ENCODE data around the gene DMBX1. TPM values are rescaled to one million over a fixed set of nuclear protein-coding genes. Genes with fewer than 3 reads are reported as not detected.

DMBX1 gene
- total RNA-seq, 1 experiment from 2014 or later: 0.79 TPM

DNA sequence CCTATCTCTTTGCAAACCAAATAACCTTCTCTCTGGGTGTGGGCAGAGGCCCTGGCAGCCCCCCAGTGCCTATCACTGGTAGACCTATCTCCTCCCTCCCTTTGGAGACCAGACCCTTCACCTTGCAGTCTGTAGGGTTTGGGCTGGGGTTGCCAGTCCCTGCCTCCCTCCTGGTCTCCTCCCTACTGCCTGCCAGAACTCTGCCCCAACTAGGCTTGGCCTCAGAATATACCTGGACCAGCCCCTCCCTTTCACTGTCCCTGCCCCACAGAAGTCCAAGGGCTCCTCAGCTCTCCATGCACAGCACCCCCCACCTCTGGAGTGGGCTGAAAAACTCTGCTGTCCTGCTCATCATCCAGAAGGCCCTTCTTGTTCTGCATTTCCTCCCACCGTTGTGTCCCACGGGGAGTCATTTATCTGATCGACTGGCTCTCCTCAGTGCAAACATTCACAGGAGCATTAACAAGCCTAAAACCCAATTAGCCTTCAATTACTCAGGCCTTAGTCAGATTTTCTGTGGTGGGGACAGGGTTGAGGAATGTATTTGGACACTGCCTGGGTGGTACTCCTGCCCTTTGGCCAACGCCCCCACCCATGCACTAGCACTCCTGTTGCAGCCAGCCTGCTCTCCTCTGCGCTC lies 27.7 kb upstream of the DMBX1 start:
- H3K79me2 ChIP-seq (ENCODE audit: low read depth): no peaks in the 10 kb centered on the region
- no peak overlapping the region for H3K4me2 ChIP-seq
- H2AFZ ChIP-seq: no peak overlapping the region
- intact Hi-C loops (cut with micrococcal nuclease; ENCODE audit: unreplicated experiment): no loop called here
- no peak for TF ChIP-seq EZH2 (IDR thresholded peaks at IDR 0.05; ENCODE audit: low read depth)
- TF ChIP-seq, protein P1, sequence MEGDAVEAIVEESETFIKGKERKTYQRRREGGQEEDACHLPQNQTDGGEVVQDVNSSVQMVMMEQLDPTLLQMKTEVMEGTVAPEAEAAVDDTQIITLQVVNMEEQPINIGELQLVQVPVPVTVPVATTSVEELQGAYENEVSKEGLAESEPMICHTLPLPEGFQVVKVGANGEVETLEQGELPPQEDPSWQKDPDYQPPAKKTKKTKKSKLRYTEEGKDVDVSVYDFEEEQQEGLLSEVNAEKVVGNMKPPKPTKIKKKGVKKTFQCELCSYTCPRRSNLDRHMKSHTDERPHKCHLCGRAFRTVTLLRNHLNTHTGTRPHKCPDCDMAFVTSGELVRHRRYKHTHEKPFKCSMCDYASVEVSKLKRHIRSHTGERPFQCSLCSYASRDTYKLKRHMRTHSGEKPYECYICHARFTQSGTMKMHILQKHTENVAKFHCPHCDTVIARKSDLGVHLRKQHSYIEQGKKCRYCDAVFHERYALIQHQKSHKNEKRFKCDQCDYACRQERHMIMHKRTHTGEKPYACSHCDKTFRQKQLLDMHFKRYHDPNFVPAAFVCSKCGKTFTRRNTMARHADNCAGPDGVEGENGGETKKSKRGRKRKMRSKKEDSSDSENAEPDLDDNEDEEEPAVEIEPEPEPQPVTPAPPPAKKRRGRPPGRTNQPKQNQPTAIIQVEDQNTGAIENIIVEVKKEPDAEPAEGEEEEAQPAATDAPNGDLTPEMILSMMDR (conservative IDR thresholded peaks at IDR 0.05): no peak
- DNase-seq: no peak
- no peak overlapping the region for H3K4me3 ChIP-seq
- CTCF ChIA-PET: no interaction called here
- peaks cover 67% of the 10 kb centered on the region for H3K27me3 ChIP-seq (ENCODE audit: insufficient read depth, low read depth)
- POLR2A ChIA-PET (ENCODE audit: unreplicated experiment): interaction anchor here (0.7 kb wide), 1 partner anchor 11 kb away, joined by 4 read pairs; no protein-coding TSS in a partner anchor
- no peaks in the 10 kb centered on the region for H4K20me1 ChIP-seq (ENCODE audit: insufficient read depth)
- no peaks in the 10 kb centered on the region for H3K9me3 ChIP-seq (ENCODE audit: insufficient read depth, low read depth)
- BruUV-seq (replicated peaks): no TSS peak
- no peaks in the 10 kb centered on the region for H3K36me3 ChIP-seq (ENCODE audit: low read depth)
- H3F3A ChIP-seq (ENCODE audit: insufficient read depth, low read depth): no peaks in the 10 kb centered on the region; the same call in 1 of the 2 replicates
- no peak overlapping the region for H3K27ac ChIP-seq
- H3K9me2 ChIP-seq (ENCODE audit: insufficient read depth): no peaks in the 10 kb centered on the region
- H3K4me1 ChIP-seq (replicated peaks; ENCODE audit: insufficient read depth): no peaks in the 10 kb centered on the region

GRCh38 chr1:46464013-46464548 lies 25.6 kb upstream of the DMBX1 start:
- intact Hi-C loops (cut with micrococcal nuclease; ENCODE audit: unreplicated experiment): no loop called here
- peaks cover 70% of the 10 kb centered on the region for H3K27me3 ChIP-seq (ENCODE audit: insufficient read depth, low read depth)
- ChIA-PET CTCF (interaction anchor here (0.6 kb wide), 1 partner anchor 867 kb away, joined by 5 read pairs; no protein-coding TSS in a partner anchor), POLR2A (ENCODE audit: unreplicated experiment) (no interaction called here)
- no peaks in the 10 kb centered on the region for H3K4me1 ChIP-seq (replicated peaks; ENCODE audit: insufficient read depth)
- no peaks in the 10 kb centered on the region for H4K20me1 ChIP-seq (ENCODE audit: insufficient read depth)
- H3K36me3 ChIP-seq (ENCODE audit: low read depth): no peaks in the 10 kb centered on the region
- H3K4me3 ChIP-seq: no peak overlapping the region
- H3K4me2 ChIP-seq: no peak overlapping the region
- no peaks in the 10 kb centered on the region; the same call in 1 of the 2 replicates for H3F3A ChIP-seq (ENCODE audit: insufficient read depth, low read depth)
- H3K27ac ChIP-seq: no peak overlapping the region
- DNase-seq: no peak
- no TSS peak for BruUV-seq (replicated peaks)
- no peaks in the 10 kb centered on the region for H3K79me2 ChIP-seq (ENCODE audit: low read depth)
- no peaks in the 10 kb centered on the region for H3K9me2 ChIP-seq (ENCODE audit: insufficient read depth)
- H3K9me3 ChIP-seq (ENCODE audit: insufficient read depth, low read depth): no peaks in the 10 kb centered on the region
- no peak overlapping the region for H2AFZ ChIP-seq
- TF ChIP-seq EZH2 (IDR thresholded peaks at IDR 0.05; ENCODE audit: low read depth): no peak
- TF ChIP-seq, protein P1 (conservative IDR thresholded peaks at IDR 0.05): no peak

- Histone ChIP-seq H4K20me1 (ENCODE audit: insufficient read depth) (no peaks in the 10 kb centered on the region), H3K9me2 (ENCODE audit: insufficient read depth) (no peaks in the 10 kb centered on the region), H3K36me3 (ENCODE audit: low read depth) (no peaks in the 10 kb centered on the region), H3K4me1 (replicated peaks; ENCODE audit: insufficient read depth) (no peaks in the 10 kb centered on the region), H3K4me2 (no peak overlapping the region), H2AFZ (no peak overlapping the region), H3K79me2 (ENCODE audit: low read depth) (no peaks in the 10 kb centered on the region), H3K27me3 (ENCODE audit: insufficient read depth, low read depth) (peaks cover 62% of the 10 kb centered on the region), H3K4me3 (no peak overlapping the region), H3F3A (ENCODE audit: insufficient read depth, low read depth) (no peaks in the 10 kb centered on the region; the same call in 1 of the 2 replicates), H3K9me3 (ENCODE audit: insufficient read depth, low read depth) (no peaks in the 10 kb centered on the region), H3K27ac (no peak overlapping the region)
- DNase-seq: no peak
- intact Hi-C loops (cut with micrococcal nuclease; ENCODE audit: unreplicated experiment): no loop called here
- BruUV-seq (replicated peaks): no TSS peak
- POLR2A ChIA-PET (ENCODE audit: unreplicated experiment): no interaction called here
- no peak for TF ChIP-seq EZH2 (IDR thresholded peaks at IDR 0.05; ENCODE audit: low read depth)
- TF ChIP-seq, protein P1 (conservative IDR thresholded peaks at IDR 0.05): no peak
- CTCF ChIA-PET: no interaction called here
These were observed 24.7 kb upstream of the DMBX1 start for GRCh38 chr1:46464915-46465314.
